ENCODE measurements around the gene PRKN. TPM values are rescaled to one million over a fixed set of nuclear protein-coding genes. Genes with fewer than 3 reads are reported as not detected.

Gene PRKN
- polyA plus RNA-seq, 1 experiment: 0.71 TPM

- Histone ChIP-seq H3K27me3 (ENCODE audit: control insufficient read depth, insufficient read depth, low read length) (no peaks in the 10 kb centered on the region), H3K36me3 (ENCODE audit: control insufficient read depth, insufficient read depth, low read length) (no peaks in the 10 kb centered on the region), H3K4me3 (ENCODE audit: low read depth, low read length) (no peak overlapping the region)
- ChIA-PET POLR2A (interaction anchor here (0.7 kb wide), 1 partner anchor 95 kb away, joined by 3 read pairs; no protein-coding TSS in a partner anchor), CTCF (interaction anchor here (1.3 to 2.6 kb wide), 2 partner anchors 21 to 23 kb away, joined by 4 to 12 read pairs; no protein-coding TSS in a partner anchor)
- peak; percentile 54 for DNase-seq (ENCODE audit: low read depth)
- TF ChIP-seq, protein P1, sequence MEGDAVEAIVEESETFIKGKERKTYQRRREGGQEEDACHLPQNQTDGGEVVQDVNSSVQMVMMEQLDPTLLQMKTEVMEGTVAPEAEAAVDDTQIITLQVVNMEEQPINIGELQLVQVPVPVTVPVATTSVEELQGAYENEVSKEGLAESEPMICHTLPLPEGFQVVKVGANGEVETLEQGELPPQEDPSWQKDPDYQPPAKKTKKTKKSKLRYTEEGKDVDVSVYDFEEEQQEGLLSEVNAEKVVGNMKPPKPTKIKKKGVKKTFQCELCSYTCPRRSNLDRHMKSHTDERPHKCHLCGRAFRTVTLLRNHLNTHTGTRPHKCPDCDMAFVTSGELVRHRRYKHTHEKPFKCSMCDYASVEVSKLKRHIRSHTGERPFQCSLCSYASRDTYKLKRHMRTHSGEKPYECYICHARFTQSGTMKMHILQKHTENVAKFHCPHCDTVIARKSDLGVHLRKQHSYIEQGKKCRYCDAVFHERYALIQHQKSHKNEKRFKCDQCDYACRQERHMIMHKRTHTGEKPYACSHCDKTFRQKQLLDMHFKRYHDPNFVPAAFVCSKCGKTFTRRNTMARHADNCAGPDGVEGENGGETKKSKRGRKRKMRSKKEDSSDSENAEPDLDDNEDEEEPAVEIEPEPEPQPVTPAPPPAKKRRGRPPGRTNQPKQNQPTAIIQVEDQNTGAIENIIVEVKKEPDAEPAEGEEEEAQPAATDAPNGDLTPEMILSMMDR (IDR thresholded peaks at IDR 0.05; ENCODE audit: insufficient read depth, low read depth, low read length): no peak
These were observed 1288.5 kb downstream of the PRKN start for GRCh38 chr6:161439093-161439492.

DNA sequence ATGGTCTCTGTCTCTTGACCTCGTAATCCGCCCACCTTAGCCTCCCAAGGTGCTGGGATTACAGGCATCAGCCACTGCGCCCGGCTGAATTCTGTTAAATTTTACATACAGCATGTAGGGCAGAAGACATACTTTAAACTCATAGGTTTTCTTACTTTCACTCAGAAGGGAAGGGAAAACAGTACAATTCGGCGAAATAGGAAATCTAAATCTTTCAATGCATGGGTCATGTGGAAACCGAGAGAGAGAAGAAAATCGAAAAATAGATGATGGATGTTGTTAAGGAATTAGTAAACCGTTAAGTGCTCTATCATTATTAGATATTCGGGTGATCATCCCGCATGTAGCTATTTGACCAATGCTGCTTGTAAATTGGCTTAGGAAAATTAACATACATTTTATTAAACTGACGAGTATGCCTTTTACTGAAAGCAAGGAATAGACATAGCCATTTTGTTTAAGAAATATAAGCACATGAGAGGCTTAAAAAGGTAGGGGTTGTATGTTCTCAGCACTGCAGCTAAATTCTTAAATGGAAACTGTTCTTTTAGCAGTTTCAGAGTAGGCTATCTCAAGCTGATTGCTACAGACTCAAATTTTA is 1289.0 kb downstream of the PRKN start:
- TF ChIP-seq, protein P1 (IDR thresholded peaks at IDR 0.05; ENCODE audit: insufficient read depth, low read depth, low read length): no peak
- CTCF ChIA-PET: interaction anchor here (1.3 to 2.6 kb wide), 2 partner anchors 20 to 24 kb away, joined by 4 to 12 read pairs; no protein-coding TSS in a partner anchor
- Histone ChIP-seq H3K36me3 (ENCODE audit: control insufficient read depth, insufficient read depth, low read length) (no peaks in the 10 kb centered on the region), H3K27me3 (ENCODE audit: control insufficient read depth, insufficient read depth, low read length) (no peaks in the 10 kb centered on the region), H3K4me3 (ENCODE audit: low read depth, low read length) (no peak overlapping the region)
- no peak for DNase-seq (ENCODE audit: low read depth)
- POLR2A ChIA-PET: no interaction called here

GRCh38 chr6:161437851-161438250 is 1289.7 kb downstream of the PRKN start:
- ChIA-PET POLR2A (no interaction called here), CTCF (interaction anchor here (2.6 kb wide), 1 partner anchor 19 kb away, joined by 12 read pairs; no protein-coding TSS in a partner anchor)
- Histone ChIP-seq H3K4me3 (ENCODE audit: low read depth, low read length) (no peak overlapping the region), H3K36me3 (ENCODE audit: control insufficient read depth, insufficient read depth, low read length) (no peaks in the 10 kb centered on the region), H3K27me3 (ENCODE audit: control insufficient read depth, insufficient read depth, low read length) (no peaks in the 10 kb centered on the region)
- TF ChIP-seq, protein P1 (IDR thresholded peaks at IDR 0.05; ENCODE audit: insufficient read depth, low read depth, low read length): no peak
- DNase-seq (ENCODE audit: low read depth): no peak

DNA sequence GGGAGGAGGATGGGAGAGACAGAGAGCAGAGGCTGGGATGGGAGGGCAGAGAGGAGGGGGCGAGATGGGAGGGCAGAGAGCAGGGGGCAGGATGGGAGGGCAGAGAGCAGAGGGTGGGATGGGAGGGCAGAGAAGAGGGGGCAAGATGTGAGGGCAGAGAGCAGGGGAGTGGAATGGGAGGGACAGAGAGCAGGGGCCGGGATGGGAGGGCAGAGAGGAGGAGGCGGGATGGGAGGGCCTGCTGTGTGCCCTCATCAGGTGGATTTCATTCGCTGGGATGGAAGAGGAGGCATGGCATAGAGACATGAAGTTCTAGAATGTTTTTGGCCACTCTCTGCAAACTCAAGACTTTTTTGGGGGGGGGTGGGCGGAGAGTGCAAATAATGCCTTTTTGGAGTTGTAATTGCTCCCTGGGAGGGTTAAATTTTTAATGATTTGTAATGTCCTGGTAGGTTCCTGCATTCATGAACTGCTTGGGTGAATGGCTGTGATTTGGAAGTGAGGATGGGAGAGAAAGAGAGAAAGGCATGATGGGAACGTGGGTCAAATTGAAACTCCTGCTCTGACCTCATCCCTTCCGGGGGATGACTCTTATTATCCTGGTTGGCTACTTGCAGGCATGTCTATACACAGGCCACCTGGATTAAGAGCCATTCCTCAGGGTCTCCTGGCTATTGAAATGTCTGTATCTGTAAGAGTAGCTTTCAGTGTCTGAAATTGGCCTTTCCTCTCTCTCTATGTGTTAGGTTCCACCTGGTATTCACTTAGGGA is 1291.3 kb downstream of the PRKN start:
- DNase-seq (ENCODE audit: low read depth): no peak
- ChIA-PET POLR2A (interaction anchor here (0.6 kb wide), 1 partner anchor 1980 kb away, joined by 4 read pairs; no protein-coding TSS in a partner anchor), CTCF (interaction anchor here (0.8 kb wide), 1 partner anchor 10 kb away, joined by 3 read pairs; no protein-coding TSS in a partner anchor)
- Histone ChIP-seq H3K4me3 (ENCODE audit: low read depth, low read length) (no peak overlapping the region), H3K27me3 (ENCODE audit: control insufficient read depth, insufficient read depth, low read length) (no peaks in the 10 kb centered on the region), H3K36me3 (ENCODE audit: control insufficient read depth, insufficient read depth, low read length) (no peaks in the 10 kb centered on the region)
- TF ChIP-seq, protein P1 (IDR thresholded peaks at IDR 0.05; ENCODE audit: insufficient read depth, low read depth, low read length): no peak

DNA sequence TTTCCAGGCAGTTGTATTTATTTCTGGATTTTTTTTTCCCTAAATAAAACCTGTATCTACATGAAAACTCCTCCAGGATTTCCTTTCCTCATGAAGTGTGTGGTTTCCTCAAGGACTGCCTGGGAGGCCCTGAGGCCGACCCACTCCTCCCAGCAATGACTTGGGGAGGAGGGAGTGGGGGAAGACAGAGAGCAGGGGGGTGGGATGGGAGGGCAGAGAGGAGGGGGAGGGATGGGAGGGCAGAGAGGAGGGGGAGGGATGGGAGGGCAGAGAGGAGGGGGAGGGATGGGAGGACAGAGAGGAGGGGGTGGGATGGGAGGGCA is 1291.9 kb downstream of the PRKN start:
- no peak for DNase-seq (ENCODE audit: low read depth)
- TF ChIP-seq, protein P1 (IDR thresholded peaks at IDR 0.05; ENCODE audit: insufficient read depth, low read depth, low read length): no peak
- no peak overlapping the region for H3K4me3 ChIP-seq (ENCODE audit: low read depth, low read length)

More for the DNA sequence above, 1291.9 kb downstream of the PRKN start:
- Histone ChIP-seq H3K36me3 (ENCODE audit: control insufficient read depth, insufficient read depth, low read length) (no peaks in the 10 kb centered on the region), H3K27me3 (ENCODE audit: control insufficient read depth, insufficient read depth, low read length) (no peaks in the 10 kb centered on the region)
- ChIA-PET POLR2A (interaction anchor here (0.6 to 0.7 kb wide), 3 partner anchors 23 to 1981 kb away, joined by 3 to 4 read pairs (median 3); no protein-coding TSS in a partner anchor), CTCF (no interaction called here)
